GM19351 (cell line): ENCODE measurements around the gene CDKAL1.
"Not testable (repeated sequence)": the region's sequence is repeated elsewhere in the genome, so short reads cannot be mapped to it uniquely, and the experiment has no call there.

ENCODE experiments used
- ATAC-seq: cut with Tn5 transposase; IDR thresholded peaks from one replicate; pipeline ENCODE4 v1.9.1; 2021; ENCODE audit warnings: mild to moderate bottlenecking, moderate library complexity; ENCODE audit not compliant: unreplicated experiment

Gene CDKAL1

GRCh38 chr6:21087188-21087587 lies 552.9 kb downstream of the CDKAL1 start:
- ATAC-seq, result no peak

GRCh38 chr6:21091411-21091810 lies 557.2 kb downstream of the CDKAL1 start:
- ATAC-seq, result no peak

DNA sequence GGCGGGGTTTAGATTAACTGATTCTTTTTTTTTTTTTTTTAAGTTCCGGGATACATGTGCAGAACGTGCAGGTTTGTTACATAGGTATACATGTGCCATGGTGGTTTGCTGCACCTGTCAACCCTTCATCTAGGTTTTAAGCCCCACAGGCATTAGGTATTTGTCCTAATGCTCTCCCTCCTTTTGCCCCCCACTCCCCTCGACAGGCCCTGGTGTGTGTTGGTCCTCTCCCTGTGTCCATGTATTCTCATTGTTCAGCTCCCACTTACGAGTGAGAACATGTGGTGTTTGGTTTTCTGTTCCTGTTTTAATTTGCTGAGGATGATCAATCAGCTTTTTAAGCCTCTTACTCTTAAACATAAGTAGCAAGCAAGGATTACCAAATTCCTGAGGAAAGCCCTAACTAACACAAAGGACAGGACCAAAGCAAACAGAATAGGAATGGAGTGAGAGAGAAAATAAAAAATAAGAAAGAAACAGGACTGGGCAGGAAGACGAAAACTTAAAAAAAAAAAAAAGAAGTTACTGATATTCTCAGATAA lies 558.0 kb downstream of the CDKAL1 start:
- ATAC-seq, result not testable (repeated sequence)

DNA sequence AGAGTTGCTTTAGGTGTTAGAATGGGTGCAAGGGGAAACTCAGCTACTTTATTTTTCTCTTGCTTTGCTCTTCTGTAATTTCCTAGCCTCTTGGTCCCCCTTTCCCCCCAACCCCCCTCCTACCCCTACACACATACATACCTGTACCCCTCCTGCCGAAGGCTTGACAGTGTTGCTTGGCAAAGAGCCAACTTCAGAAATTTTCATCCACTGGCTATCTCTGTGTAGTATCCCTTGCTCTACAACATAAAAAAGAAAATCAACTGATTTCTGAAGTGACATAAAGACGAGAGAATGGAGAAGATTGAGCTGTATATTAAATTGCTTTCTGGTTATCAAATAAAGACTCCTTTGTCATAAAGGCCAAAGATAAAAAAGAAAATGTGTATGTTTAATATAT lies 561.2 kb downstream of the CDKAL1 start:
- no peak for ATAC-seq

DNA sequence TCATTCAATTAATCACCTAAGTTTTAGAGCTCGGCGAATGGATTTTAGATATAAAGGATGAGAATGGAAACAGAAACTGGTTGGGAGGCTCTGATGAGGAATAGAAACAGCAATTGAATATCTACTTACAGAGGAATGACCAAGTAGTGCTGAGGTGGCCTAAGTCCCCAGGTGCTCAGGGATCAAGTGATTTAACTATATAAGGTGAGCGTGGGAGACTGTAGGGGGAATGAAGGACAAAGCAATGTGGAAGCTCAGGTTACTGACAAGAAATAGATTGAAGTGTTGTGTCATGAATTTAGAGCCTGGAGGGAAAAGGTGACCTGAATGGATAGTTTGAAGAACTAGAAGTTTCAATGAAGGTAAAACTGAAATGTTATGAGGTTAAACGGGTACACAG lies 563.9 kb downstream of the CDKAL1 start:
- no peak for ATAC-seq

DNA sequence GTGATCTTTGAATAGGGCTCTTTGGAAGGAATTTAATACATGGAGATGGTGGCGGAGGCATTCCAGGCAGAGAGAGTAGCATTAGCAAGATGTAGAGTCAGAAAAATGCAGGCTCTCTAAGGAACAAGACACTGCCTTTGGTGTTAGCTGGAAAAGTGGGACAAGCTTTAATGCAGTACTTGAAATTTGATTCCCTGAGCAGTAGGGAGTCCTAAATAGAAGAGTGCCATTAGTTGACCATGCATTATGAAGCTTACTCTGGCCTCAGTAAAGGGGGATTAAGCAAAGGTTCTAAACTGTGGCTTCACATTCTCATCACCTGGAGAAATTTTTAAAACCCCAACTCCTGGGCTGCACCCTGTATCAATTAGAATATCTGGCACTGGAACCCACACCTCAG lies 564.5 kb downstream of the CDKAL1 start:
- ATAC-seq, result no peak

- no peak for ATAC-seq
Measured at GRCh38 chr6:21099338-21100314, 565.4 kb downstream of the CDKAL1 start.

- no peak for ATAC-seq
Measured at GRCh38 chr6:21100991-21101390, 566.7 kb downstream of the CDKAL1 start.

DNA sequence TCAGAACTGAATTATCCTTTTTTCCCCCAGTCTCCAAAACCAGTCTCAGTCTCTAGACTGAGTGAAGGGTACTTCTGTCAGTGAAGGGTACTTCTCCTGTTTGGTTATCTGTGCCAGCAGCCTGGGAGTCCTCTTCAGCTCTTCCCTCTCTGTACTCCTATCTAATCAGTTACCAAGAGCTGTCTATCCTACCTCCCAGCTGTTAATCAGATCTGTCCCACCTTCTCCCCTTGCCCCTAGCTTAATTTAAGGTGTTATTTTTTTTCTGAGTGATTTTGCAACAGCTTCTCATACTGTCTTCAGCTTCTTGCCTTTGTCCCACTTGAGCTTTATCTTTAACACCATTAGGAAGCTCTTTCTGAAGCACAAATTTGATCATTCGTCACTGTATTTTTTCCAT lies 567.4 kb downstream of the CDKAL1 start:
- no peak for ATAC-seq

- no peak for ATAC-seq
Measured at GRCh38 chr6:21102201-21102600, 567.9 kb downstream of the CDKAL1 start.

GRCh38 chr6:21102624-21103023 lies 568.4 kb downstream of the CDKAL1 start:
- no peak for ATAC-seq

DNA sequence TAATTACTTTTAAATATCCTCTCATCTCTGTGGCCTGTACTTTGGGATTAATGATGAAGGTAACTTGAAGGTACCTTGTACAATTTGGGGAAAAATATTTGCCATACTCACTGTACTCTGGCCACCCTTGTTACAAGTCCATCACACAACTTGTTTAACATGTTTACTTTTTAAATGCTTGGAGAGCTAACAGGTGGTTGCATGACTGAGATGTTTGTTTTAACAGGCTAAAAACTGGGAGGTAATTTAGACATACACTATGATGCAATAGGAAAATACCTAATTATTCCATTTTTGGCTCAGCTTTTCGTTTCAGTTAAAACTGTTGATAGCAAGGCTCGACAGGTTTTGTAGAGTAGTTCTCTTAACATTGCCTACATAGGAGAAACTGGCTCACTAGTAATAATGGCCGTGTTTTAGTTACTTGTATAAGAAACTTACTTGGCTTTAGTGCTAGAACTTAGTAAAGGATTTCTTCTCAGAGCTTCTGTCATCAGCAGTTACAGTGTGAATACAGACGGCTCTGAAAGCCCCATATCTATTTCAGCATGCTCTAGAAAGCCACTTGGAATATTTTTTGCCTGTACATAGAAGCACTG lies 569.5 kb downstream of the CDKAL1 start:
- no peak for ATAC-seq

DNA sequence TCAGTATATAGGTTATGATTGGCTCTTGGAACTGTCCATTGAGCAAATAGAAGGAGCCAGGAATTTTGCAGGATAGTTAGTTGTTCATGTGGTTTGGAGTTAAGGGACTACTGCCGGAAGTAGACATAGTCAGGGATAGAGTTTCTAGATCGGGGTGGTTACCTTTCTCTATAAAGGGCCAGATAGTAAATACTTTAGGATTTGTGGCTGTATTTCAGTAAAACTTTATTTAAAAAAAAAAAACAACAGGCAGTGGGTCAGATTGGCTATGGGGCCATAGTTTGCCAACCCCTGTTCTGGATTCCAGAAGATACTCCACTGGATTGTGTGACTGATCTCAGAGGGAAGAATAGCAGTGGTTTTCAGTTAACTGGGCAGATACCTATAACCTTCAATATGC lies 570.0 kb downstream of the CDKAL1 start:
- no peak for ATAC-seq

- ATAC-seq, result no peak
Measured at GRCh38 chr6:21107796-21108195, 573.5 kb downstream of the CDKAL1 start.

- ATAC-seq, result no peak
Measured at GRCh38 chr6:21109391-21110178, 575.3 kb downstream of the CDKAL1 start.

GRCh38 chr6:21110684-21111083 lies 576.4 kb downstream of the CDKAL1 start:
- ATAC-seq, result no peak

DNA sequence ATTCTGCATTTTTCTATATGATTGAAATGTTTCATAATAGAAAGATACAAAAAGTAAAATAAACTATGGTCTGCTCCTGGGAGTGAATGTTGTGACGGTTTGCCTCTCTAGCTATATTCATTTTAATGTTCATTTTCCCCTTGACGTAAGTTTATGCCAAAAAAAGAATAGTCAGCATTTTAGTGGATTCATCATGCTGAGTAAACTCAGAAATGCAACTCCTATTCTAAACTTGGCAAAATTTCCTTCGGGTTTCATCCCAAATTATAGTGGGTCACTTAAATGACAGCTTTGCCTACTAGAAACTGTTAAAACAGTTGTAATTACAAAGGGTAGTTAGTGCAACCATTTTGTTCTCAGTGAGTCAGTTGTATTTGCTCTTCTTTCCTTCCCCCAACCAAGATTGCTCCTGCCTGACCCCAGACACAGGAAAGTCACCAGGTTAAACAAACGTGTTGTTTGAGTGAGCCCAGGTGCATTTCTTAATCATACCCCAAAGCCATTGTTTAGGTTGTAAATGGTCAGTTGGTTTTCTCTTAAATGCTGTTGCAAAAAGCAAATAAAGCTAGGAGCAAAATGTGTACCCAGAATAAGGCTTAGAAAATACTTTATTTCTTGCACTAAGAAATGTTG lies 577.0 kb downstream of the CDKAL1 start:
- no peak for ATAC-seq

- no peak for ATAC-seq
Measured at GRCh38 chr6:21115111-21115510, 580.9 kb downstream of the CDKAL1 start.

DNA sequence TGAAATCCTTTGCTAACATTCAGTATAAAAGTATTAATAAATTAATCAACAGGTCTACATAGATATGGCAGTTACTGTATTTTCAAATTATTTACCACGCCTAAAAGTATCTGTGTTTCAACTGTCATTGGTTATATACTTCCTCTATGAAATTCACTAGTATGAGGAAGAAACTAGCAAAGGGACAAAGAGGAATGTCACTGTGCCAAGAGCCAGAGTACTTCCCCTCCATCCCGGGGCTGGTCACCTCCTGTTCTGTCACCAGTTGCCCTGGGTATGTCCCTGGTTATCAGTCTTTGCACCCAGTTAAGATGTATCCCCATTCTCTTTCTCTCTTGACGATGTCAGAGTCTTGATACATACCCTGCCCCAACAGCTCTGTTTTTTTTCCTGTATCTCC lies 582.5 kb downstream of the CDKAL1 start:
- ATAC-seq, result no peak

DNA sequence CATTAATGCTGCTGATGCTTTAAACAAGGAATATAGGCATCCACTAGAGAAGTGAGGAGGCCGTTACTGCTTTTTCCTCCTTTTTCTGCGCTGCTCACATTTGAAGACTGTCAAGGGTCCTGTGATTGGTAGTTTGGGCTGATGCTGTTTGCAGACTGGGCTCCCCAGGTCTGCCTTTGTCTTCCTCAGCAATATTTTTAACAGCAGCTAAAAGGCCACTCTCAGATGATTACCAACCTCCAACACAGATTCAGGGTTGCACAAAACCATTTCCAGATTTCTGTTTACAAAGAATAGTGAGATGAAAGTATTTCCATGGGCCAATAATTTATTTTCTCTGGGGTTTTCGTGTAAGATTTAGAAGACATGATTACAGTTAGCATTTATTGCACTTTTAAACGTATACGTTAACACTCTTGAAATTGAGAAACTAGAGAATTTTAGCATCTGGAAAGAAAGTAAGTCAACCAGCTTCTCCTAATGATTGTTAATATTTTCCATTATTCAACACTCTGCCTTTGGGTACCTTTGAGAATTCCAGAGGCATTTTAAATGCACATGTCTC lies 584.0 kb downstream of the CDKAL1 start:
- ATAC-seq, result no peak
